GM12872 (cell line): ENCODE results near the gene CCDC34.

ENCODE experiments used
- TF ChIP-seq, protein P1 (sequence below): IDR thresholded peaks from 3 replicates; pipeline ENCODE4 v1.5.1; 2011; ENCODE audit warnings: low read depth, mild to moderate bottlenecking, low read length, moderate library complexity; ENCODE audit not compliant: insufficient read depth

Gene CCDC34

DNA sequence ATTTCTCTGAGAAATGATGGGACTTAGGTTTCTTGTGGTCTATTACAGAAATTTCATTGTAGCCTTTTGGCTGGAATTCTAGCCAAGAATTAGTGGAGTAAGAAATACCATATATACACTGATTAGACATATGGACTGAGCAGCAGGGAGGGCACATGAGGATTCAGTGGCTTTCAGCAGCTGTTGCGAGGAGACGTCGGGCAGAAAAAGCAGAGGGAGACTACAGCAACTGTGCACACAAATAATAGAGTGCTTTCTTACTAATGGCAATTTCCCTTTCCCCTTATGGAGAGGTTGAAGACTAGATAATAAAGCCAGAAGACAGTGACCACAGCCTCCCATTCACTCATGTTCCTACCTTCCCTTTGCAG is 35.4 kb upstream of the CCDC34 start:
- TF ChIP-seq, protein P1, sequence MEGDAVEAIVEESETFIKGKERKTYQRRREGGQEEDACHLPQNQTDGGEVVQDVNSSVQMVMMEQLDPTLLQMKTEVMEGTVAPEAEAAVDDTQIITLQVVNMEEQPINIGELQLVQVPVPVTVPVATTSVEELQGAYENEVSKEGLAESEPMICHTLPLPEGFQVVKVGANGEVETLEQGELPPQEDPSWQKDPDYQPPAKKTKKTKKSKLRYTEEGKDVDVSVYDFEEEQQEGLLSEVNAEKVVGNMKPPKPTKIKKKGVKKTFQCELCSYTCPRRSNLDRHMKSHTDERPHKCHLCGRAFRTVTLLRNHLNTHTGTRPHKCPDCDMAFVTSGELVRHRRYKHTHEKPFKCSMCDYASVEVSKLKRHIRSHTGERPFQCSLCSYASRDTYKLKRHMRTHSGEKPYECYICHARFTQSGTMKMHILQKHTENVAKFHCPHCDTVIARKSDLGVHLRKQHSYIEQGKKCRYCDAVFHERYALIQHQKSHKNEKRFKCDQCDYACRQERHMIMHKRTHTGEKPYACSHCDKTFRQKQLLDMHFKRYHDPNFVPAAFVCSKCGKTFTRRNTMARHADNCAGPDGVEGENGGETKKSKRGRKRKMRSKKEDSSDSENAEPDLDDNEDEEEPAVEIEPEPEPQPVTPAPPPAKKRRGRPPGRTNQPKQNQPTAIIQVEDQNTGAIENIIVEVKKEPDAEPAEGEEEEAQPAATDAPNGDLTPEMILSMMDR = no peak

DNA sequence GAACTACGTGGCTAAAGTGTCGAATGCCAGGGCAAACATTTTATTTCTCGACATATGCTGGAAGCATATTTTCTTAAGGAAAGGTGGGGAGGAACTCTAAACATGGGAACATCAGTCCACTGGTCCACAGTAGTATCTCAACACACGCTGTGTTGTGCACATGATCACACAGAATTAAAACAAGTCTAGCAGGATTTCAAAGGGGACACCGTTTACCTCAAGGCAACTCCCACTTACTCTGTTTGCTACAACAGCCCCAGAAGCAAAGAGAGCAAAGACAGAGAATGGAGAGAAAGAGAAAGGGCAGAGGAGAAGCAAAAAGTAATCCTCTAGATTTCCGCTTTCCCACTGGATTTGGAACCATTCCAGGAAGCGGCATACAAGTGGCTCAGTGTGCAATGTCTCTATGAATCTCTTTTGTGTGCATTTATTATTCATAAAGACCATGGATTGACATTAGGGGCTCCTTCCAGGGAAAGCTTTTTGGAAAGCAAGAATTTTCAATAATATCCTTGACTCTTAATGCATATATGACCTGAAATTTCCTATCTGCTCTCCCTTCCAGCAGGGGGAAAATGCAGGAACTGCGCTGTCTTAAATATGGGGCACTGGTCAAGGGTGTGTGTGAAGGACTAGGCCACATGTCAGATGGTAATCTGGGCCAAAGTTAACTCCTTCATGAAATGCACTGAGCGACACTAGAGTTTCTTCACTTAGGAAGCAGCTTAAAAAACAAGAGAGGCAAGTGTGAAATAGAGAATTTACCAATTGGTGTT is 34.8 kb upstream of the CCDC34 start:
- TF ChIP-seq, protein P1 = no peak

DNA sequence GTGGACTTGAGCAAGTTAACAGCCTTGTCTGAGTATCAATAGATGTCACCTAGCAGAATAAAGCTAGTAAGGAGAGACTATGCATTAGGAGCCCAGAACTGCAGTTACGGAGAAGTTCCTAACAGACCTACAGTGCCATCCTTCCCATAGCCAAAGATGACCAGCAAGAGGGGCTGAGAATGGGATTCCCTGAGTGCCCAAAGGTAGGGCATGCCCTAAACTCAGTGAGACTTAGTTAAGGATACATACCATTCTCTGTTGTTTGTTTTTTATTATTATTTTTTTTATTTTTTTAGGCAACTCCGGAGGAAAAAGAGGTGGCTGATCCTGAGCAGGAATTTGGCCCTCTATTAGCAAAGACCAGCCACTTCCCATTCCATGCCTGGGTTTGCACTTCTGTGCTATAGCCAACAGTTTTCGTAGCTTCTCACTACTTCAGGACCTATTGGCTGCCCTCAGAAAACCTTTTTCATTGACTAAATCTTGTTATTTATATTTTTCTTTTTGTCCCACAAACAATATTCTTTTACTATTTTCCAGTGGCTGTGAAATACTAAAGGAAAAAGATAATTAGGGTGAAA is 33.3 kb upstream of the CCDC34 start:
- TF ChIP-seq, protein P1 = no peak

DNA sequence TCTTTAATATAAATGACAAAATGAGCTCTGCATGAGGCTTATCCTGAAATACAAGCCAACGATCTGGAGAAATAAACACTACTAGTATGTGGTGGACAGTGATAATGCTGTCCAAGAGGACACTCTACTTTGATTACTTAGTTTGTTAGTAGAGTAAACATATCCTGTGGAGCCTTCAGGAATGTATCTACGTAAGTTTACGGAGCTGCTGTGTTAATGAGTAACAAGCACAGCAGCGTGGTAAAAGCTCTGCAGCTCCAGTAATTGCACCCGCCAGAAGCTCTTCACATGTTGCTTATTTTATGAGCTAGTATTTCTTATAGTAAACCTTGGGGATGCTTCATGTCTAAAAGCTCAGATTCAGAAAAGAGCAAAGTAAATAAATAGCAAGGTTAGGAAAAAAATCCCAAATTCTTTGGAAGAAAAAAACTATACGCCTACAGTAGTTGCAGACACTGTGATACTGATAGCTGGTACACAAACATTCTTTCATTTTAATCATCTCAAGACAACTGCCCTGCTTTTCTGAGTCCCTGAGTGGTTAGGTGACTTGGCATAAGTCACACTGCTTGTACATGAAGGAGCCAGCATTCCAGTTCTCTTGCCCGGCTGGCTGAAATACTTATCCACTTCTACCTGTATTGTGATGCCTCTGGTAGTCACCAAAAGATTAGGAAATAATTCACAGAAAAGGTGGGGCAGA is 32.7 kb upstream of the CCDC34 start:
- TF ChIP-seq, protein P1 = no peak

DNA sequence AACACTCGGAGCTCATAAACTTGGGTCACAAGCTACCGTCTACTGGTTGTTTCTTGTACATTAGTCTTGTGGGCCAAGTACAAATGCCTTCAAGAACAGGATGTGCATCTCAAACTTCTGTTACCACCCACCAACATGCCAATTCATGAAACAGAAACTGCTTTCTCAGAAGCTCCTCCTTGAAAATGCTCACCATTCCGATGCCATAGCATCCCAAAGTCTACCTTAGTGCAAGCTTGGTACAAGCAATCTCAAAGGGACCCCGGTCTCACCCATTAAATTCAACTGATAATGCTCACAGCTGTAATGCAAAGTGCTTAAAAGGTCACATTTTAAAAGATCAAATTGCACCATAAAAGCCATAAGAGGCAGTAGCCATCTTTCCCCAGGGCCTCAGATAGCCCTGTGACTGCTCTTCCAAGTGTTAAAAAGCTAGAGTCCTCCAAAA is 31.8 kb upstream of the CCDC34 start:
- TF ChIP-seq, protein P1 = no peak

DNA sequence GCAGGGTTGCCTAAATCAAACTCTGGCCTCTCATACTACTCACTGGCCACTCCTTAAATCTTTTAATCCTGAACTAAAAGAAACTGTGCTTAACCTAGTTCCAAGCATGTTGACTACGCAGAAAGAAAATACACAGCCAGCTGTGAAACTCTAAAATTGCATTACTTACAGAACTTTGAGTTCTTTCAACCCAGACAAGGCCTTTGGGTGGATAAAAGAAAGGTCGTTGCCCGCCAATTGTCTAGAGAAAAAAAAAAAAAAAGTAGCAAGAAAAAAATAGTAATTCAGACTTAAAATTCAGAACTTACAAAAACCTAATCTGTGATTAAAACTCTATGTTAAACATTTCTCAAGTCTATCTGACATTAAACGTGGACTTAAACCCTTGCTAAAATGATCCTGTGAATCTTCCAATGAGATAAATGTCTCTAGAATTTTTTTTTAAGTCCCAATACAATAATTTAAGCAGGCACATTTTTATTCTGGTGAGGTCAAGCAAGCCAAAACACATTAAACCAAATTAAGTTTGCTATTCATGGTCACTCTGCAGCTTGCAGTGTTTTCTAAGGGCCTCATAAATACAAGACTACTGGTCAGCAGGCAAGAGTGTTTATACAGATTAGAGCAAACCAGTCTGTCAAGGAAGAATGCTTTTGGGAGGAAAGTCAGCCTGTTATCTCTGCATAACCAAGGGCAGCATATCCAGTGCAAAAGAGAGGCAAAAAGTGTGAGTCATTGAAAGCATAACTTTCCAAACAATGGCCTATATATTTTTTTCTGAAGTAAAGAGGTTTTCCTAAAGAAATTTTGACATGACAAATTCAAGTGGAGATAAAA is 29.5 kb upstream of the CCDC34 start:
- TF ChIP-seq, protein P1 = no peak
